ENCODE data around the gene HGS. TPM values are rescaled to one million over a fixed set of nuclear protein-coding genes. Genes with fewer than 3 reads are reported as not detected.

Gene HGS
- total and polyA plus RNA-seq, 2 of the 8 experiments (the other 6 are each of a cell fraction or from before 2014, with no cell fraction given) = 80.8 to 99.7 TPM

DNA sequence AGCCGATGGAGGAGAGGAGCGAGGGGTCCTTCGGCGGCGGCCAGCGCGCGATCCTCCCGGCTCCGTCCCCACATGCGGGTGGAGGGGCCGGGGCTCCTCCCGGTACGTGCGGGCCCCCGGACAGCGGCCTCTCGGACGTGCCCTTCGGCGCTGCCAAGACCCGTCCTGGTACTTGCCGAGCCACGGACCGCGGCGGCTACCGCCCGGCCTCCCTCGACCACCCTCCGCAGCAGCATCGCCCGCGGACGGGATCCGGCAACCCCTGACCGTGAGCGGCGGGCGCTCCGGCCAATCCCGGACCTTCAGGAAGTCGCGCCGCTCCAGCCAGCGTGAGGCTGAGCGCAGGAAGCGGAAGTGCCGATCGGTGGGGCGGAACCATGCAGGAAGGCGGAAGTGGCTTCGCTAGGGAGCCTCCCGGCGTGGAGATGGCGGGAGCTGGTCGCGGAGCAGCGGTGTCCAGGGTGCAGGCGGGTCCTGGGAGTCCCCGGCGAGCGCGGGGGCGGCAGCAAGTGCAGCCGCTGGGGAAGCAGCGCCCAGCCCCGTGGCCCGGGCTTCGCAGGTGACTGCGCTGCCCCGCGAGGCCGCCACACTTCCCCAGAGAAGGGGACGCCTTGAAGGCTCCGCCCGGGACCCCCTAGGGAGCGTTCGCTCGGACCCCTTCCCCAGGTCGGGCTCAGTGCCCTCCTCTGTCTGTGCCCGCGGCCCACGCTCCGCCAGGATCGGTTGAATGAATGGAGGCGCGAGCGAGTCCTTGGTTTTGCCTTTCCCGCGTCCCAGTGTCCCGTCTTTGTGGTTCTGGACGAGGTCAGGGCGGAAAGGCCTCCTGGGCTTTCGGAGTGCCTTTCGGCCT is 17.2 kb upstream of the HGS start, which contains the start of the genes CCDC137 and OXLD1 (continued):
- no peak for TF ChIP-seq RNF2 (IDR thresholded peaks at IDR 0.05; ENCODE audit: borderline replicate concordance, low read depth, low read length, missing control alignments, poor library complexity, severe bottlenecking)
- no peak for TF ChIP-seq BRCA1 (IDR thresholded peaks at IDR 0.05; ENCODE audit: low read depth, low read length)
- TF ChIP-seq, protein P1, sequence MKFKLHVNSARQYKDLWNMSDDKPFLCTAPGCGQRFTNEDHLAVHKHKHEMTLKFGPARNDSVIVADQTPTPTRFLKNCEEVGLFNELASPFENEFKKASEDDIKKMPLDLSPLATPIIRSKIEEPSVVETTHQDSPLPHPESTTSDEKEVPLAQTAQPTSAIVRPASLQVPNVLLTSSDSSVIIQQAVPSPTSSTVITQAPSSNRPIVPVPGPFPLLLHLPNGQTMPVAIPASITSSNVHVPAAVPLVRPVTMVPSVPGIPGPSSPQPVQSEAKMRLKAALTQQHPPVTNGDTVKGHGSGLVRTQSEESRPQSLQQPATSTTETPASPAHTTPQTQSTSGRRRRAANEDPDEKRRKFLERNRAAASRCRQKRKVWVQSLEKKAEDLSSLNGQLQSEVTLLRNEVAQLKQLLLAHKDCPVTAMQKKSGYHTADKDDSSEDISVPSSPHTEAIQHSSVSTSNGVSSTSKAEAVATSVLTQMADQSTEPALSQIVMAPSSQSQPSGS (IDR thresholded peaks at IDR 0.05; ENCODE audit: low read length) = no peak
- peak; percentile 92 for TF ChIP-seq EGR1 (IDR thresholded peaks at IDR 0.05; ENCODE audit: borderline replicate concordance, low read depth, low read length)
- peak; percentile 60 for TF ChIP-seq CREB1 (IDR thresholded peaks at IDR 0.05)
- peak; percentile 80; the same call in 1 of the 2 replicates for TF ChIP-seq YY1 (IDR thresholded peaks at IDR 0.05; ENCODE audit: low read depth, low read length)
- TF ChIP-seq, protein P2, sequence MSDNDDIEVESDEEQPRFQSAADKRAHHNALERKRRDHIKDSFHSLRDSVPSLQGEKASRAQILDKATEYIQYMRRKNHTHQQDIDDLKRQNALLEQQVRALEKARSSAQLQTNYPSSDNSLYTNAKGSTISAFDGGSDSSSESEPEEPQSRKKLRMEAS (IDR thresholded peaks at IDR 0.05) = peak; percentile 68
- no peak for TF ChIP-seq TCF12 (IDR thresholded peaks at IDR 0.05; ENCODE audit: low read depth, low read length)
- no peak for TF ChIP-seq SIRT6 (IDR thresholded peaks at IDR 0.05; ENCODE audit: low read length)
- TF ChIP-seq RFX5 (IDR thresholded peaks at IDR 0.05; ENCODE audit: borderline replicate concordance, low read depth, low read length) = no peak
- TF ChIP-seq NANOG (IDR thresholded peaks at IDR 0.05; ENCODE audit: insufficient read depth, low read depth, low read length, poor library complexity, severe bottlenecking) = peak; percentile 80
- peak; percentile 97 for TF ChIP-seq GABPA (IDR thresholded peaks at IDR 0.05; ENCODE audit: borderline replicate concordance, insufficient read depth, low read length)
- no peak for TF ChIP-seq SRF (IDR thresholded peaks at IDR 0.05; ENCODE audit: low read depth, low read length)
- TF ChIP-seq CHD2 (IDR thresholded peaks at IDR 0.05; ENCODE audit: low read length) = peak; percentile 83
- TF ChIP-seq MAFK (IDR thresholded peaks at IDR 0.05; ENCODE audit: low read depth, low read length) = no peak
- TF ChIP-seq POU5F1 (IDR thresholded peaks at IDR 0.05; ENCODE audit: low read depth, low read length) = no peak
- no peak for TF ChIP-seq EP300 (IDR thresholded peaks at IDR 0.05; ENCODE audit: borderline replicate concordance in 1 of 2, low read depth in 2 of 2, low read length in 2 of 2)
- TF ChIP-seq SP4 (IDR thresholded peaks at IDR 0.05; ENCODE audit: low read length) = no peak
- TF ChIP-seq FOSL1 (IDR thresholded peaks at IDR 0.05; ENCODE audit: insufficient read depth, low read depth, low read length) = no peak
- peak; percentile 61 for TF ChIP-seq SP2 (IDR thresholded peaks at IDR 0.05; ENCODE audit: low read length)
- peak; percentile 81 for TF ChIP-seq SP1 (IDR thresholded peaks at IDR 0.05; ENCODE audit: low read depth, low read length)
- TF ChIP-seq KDM5A (IDR thresholded peaks at IDR 0.05; ENCODE audit: low read length) = peak; percentile 69; the same call in 1 of the 2 replicates
- no peak for TF ChIP-seq HDAC6 (IDR thresholded peaks at IDR 0.05; ENCODE audit: low read depth, low read length)

All from H1 (cell line).